Psoas muscle (tissue), 8 donors: ENCODE results near the gene COL27A1. TPM values are rescaled to one million over a fixed set of nuclear protein-coding genes. Genes with fewer than 3 reads are reported as not detected.

ENCODE experiments used
- ATAC-seq, 4 donors: fragments of 200-7000 bp; cut with Tn5 transposase; one replicate each; pipeline ENCODE4 v1.9.1; 2020; ENCODE audit warnings: moderate library complexity in 3 of 4, mild to moderate bottlenecking in 2 of 4
- DNase-seq, 2 donors: peaks; one replicate each; pipeline ENCODE4 v3.0.0-alpha.2; 2020
- H3K27ac ChIP-seq: fragments of 200-600 bp; one replicate; pipeline ENCODE4 v1.8.0; 2022
- H3K27me3 ChIP-seq, 3 donors: fragments of 200-600 bp in 1 of 3; one replicate each; pipeline versions ENCODE4 v1.6.1 to v1.8.0; 2013 to 2022; ENCODE audit warnings: low read length in 2 of 3, mild to moderate bottlenecking in 2 of 3, moderate library complexity in 1 of 3; ENCODE audit not compliant: insufficient read depth in 3 of 3
- H3K36me3 ChIP-seq, 2 donors: fragments of 200-600 bp in 1 of 2; one replicate each; pipeline versions ENCODE4 v1.6.1 to v1.8.0; 2013 to 2022; ENCODE audit warnings: low read depth in 1 of 2, mild to moderate bottlenecking in 1 of 2, moderate library complexity in 1 of 2; ENCODE audit not compliant: insufficient read depth in 1 of 2
- H3K4me1 ChIP-seq: fragments of 200-600 bp; one replicate; pipeline ENCODE4 v1.8.0; 2022
- H3K4me3 ChIP-seq: fragments of 200-600 bp; one replicate; pipeline ENCODE4 v1.8.0; 2022; ENCODE audit warnings: mild to moderate bottlenecking
- H3K9me3 ChIP-seq: fragments of 200-600 bp; one replicate; pipeline ENCODE4 v1.8.0; 2022
- WGBS, 3 donors: extraction: QIAGEN DNeasy Blood & Tissue Kit; methylation state at CpG; one replicate each; pipeline versions ENCODE4 v1.1.6 to v1.1.7; 2013; 5-methylcytosine and 5-hydroxymethylcytosine counted together
- intact Hi-C, 2 donors: fragments of 100-400 bp; cut with DNase I; formaldehyde crosslinking; loops; one replicate each; pipeline versions ENCODE4 v1.11.0 to v1.14.2; 2022
- polyA plus RNA-seq, 3 donors: library from polyadenylated mRNA; stranded (reverse); fragments of 200-250 nt; gene quantifications; one replicate each; pipeline ENCODE4 v1.2.3, GENCODE V29; 2013
- total RNA-seq, 4 donors: library from RNA; stranded (reverse); fragmentation: NEBNext Ultra II Directional in 2 of 4; extraction: Animal tissue kit (Norgen Biotek cat#: 25700) in 2 of 4; gene quantifications; one replicate each; pipeline versions ENCODE4 v1.2.1 to v1.2.4, GENCODE V29; 2021 to 2023
- TF ChIP-seq, protein P1 (sequence below): fragments of 200-600 bp; IDR thresholded peaks from one replicate; pipeline ENCODE4 v1.8.0; 2022; ENCODE audit warnings: antibody characterized with exemption
- donor health status: healthy with polysubstance abuse.
- donor health status: DM: no; HTN: no; CAD: no; lungs with moderate emphysema.
- donor health status: Bipolar disorder and iron deficiency.
- donor health status: healthy.
- donor health status: DM: yes; HTN: yes; CAD: no.
- donor health status: DM: no; HTN: no; CAD: no.
- donor health status: DM: no; HTN: no; CAD: no.
- donor health status: DM: yes; HTN: yes; CAD: no.

The COL27A1 gene
- total and polyA plus RNA-seq, 7 donors: 1.1 to 8.5 (median 3.9) TPM

DNA sequence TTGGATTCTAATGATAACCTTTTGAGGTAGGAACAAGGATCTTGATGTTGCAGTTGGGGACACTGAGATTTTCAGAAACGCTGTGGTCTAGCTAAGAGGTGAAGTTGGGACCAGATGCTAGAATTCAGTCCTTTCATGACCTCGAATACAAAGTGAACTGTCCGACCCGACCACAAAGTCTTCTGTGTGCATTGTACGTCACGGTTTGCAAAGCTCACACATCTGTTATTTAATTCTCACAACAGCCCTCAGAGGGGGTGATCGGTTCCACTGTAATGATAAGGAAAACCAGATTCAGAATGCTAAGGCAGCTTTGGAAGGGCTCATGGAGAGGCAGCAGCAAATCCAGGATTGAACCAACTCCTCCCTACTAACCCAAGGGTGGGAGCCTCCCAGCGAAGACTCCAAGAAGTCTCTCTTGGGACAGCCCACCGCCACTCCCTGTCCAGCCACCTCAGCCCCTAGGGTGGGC, 39.6 kb upstream of the COL27A1 start:
- DNase-seq (no peak), ATAC-seq (no peak)
- intact Hi-C loops: no loop called here
- TF ChIP-seq, protein P1, sequence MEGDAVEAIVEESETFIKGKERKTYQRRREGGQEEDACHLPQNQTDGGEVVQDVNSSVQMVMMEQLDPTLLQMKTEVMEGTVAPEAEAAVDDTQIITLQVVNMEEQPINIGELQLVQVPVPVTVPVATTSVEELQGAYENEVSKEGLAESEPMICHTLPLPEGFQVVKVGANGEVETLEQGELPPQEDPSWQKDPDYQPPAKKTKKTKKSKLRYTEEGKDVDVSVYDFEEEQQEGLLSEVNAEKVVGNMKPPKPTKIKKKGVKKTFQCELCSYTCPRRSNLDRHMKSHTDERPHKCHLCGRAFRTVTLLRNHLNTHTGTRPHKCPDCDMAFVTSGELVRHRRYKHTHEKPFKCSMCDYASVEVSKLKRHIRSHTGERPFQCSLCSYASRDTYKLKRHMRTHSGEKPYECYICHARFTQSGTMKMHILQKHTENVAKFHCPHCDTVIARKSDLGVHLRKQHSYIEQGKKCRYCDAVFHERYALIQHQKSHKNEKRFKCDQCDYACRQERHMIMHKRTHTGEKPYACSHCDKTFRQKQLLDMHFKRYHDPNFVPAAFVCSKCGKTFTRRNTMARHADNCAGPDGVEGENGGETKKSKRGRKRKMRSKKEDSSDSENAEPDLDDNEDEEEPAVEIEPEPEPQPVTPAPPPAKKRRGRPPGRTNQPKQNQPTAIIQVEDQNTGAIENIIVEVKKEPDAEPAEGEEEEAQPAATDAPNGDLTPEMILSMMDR: no peak
- Histone ChIP-seq H3K36me3 (no peaks in the 10 kb centered on the region), H3K9me3 (no peaks in the 10 kb centered on the region), H3K4me3 (no peak overlapping the region), H3K27me3 (peaks cover 0 to 10% (median 0%) of the 10 kb centered on the region in 3 donors), H3K27ac (no peak overlapping the region), H3K4me1 (no peaks in the 10 kb centered on the region)
- 46 to 65% (median 48%) methylated on average over 9 of the region's 9 CpGs for WGBS, 3 donors

GRCh38 chr9:114116126-114116747, 39.1 kb upstream of the COL27A1 start:
- ATAC-seq (no peak), DNase-seq (no peak)
- H3K27ac ChIP-seq: no peak overlapping the region
- H3K9me3 ChIP-seq: no peaks in the 10 kb centered on the region
- H3K4me1 ChIP-seq: no peaks in the 10 kb centered on the region
- TF ChIP-seq, protein P1: no peak
- intact Hi-C loops: no loop called here
- peaks cover 0 to 10% (median 2%) of the 10 kb centered on the region in 3 donors for H3K27me3 ChIP-seq
- WGBS, 3 donors: 53 to 66% (median 55%) methylated on average over 12 of the region's 12 CpGs
- H3K36me3 ChIP-seq: no peaks in the 10 kb centered on the region
- no peak overlapping the region for H3K4me3 ChIP-seq

DNA sequence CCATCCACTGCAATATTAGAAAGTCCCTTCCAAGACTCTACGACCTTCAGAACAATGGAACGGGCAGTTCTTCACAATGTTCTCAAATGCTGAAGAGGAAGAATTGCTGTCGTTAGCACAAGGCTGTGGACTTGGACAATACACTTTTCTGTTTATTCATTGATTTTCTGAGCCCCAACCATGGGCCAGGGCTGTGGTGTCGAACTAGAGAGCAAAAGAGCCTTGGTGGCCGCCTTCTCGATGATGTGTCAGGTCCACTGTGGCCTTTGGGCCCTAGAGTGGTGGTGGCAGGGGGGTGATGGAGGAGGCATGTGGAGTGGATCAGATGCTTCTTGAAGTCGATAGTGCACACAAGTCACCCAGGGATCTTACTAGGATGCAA, 37.7 kb upstream of the COL27A1 start:
- Histone ChIP-seq H3K4me3 (no peak overlapping the region), H3K9me3 (no peaks in the 10 kb centered on the region), H3K36me3 (no peaks in the 10 kb centered on the region), H3K27ac (no peak overlapping the region), H3K27me3 (peaks cover 0 to 10% (median 2%) of the 10 kb centered on the region in 3 donors), H3K4me1 (no peaks in the 10 kb centered on the region)
- 90 to 94% (median 92%) methylated on average over 7 of the region's 7 CpGs for WGBS, 3 donors
- no peak for ATAC-seq
- no peak for DNase-seq
- intact Hi-C loops: no loop called here
- TF ChIP-seq, protein P1: no peak

DNA sequence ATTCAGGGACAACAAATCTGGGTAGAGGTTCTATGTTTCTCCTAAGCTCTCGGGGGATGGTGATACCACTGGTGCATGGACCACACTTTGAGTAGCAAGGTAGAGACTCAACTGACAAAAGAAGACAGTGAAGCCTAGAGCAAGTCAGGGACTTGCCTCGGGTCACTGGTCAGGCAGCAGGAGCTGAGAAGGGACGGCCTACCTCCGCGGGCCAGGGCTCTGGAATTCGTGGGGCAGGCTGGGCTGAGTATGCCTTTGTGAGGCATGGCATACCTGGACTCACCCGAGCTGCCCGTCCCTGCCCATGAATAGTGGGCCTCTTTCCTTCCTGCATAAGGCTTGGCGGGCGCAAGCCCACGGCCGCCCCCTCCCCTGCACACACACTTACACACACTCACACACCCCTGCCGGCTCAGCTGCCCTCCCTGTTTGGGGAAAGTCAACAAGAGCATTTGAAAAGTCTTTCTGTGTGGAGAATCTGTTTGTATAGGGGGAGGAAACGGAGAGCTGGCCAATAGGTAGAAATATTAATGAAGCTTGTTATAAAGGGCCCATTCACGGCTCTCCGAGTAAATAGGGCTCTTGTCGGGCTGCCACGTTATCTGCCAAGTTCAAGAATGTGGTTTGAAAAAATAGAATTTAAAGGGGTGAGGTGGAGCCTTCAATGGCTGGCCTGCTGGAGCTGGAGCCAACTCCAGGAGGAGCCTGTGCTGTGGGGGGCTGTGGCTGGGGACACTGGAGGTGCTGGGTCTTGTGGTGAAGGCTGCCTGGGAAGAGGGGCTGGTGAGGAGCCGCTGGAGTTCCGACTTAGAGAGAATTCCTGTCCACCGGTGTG, 37.1 kb upstream of the COL27A1 start:
- ATAC-seq: no peak
- H3K27ac ChIP-seq: no peak overlapping the region
- H3K4me3 ChIP-seq: no peak overlapping the region
- no peak for DNase-seq
- peaks cover 0 to 10% (median 2%) of the 10 kb centered on the region in 3 donors for H3K27me3 ChIP-seq
- no peaks in the 10 kb centered on the region for H3K4me1 ChIP-seq
- H3K9me3 ChIP-seq: no peaks in the 10 kb centered on the region
- no peaks in the 10 kb centered on the region for H3K36me3 ChIP-seq
- intact Hi-C loops: no loop called here
- WGBS, 3 donors: 75 to 84% (median 76%) methylated on average over 20 to 21 of the region's 21 CpGs
- TF ChIP-seq, protein P1: no peak
